ENCODE results near the gene ABCC8. TPM values are rescaled to one million over a fixed set of nuclear protein-coding genes. Genes with fewer than 3 reads are reported as not detected.

ABCC8 gene
- total and polyA plus RNA-seq, 9 of the 15 experiments (the other 6 are each of a cell fraction or from before 2014, with no cell fraction given) = not detected

DNA sequence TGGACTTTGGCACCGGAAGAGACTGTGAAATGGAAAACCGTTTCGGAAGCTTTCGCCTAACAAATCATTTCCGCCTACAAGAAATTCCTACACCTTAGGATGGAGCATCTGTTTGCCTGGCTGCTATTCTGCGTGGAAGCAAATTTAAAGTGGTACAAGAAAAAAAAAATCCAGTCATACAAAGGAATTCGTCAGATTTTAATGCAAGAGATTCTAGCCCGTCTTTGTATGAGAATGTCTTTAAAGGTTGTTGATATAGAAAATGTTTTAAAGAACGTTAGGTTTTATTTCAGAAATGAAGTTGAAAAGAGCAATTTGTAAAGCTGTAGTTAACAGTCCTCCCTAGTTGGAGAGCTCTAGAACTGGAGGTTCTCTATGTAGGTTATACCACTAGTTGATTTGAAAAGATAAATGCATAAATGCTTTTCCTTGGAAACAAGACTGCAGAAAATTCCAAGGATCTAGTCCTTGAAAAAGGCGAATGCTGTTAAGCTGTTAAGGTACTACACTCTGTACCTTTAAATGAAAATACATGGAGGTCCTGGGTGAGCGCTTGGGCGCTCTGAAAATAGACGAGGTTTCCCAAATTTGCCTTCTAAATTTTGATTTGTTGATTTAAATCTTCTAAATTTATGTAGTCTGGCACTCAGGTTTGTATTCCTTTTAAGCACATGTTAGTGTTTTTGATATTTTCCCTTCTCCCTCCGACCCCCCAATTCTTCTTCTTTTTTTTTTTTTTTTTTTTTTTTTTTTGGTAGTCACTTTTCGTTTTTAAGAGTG is 122.6 kb downstream of the ABCC8 start (continued):
- TF ChIP-seq CREBBP (IDR thresholded peaks at IDR 0.05; ENCODE audit: low read depth, low read length) (no peak), EGR1 (conservative IDR thresholded peaks at IDR 0.05) (no peak), ZKSCAN1 (IDR thresholded peaks at IDR 0.05; ENCODE audit: low read depth, low read length) (no peak), RBM15 (IDR thresholded peaks at IDR 0.05; ENCODE audit: insufficient read depth, low read length) (no peak), SP2 (IDR thresholded peaks at IDR 0.05; ENCODE audit: extremely low read depth, low read depth, low read length, poor library complexity, severe bottlenecking) (no peak), GATAD2B (IDR thresholded peaks at IDR 0.05; ENCODE audit: borderline replicate concordance) (no peak), POLR2A (conservative IDR thresholded peaks at IDR 0.05) (peak; percentile 64), TAF7 (tag; IDR thresholded peaks at IDR 0.05) (peak; percentile 60), U2AF2 (optimal IDR thresholded peaks at IDR 0.05; ENCODE audit: low read depth, low read length) (no peak), RFX7 (CRISPR knock-in tag; IDR thresholded peaks at IDR 0.05) (no peak), ZSCAN29 (IDR thresholded peaks at IDR 0.05) (no peak), BRD9 (IDR thresholded peaks at IDR 0.05; ENCODE audit: low read depth, partially characterized antibody) (peak; percentile 71), SMAD3 (CRISPR knock-in tag; conservative IDR thresholded peaks at IDR 0.05) (no peak), EP400 (IDR thresholded peaks at IDR 0.05) (peak; percentile 58)
- TF ChIP-seq, protein P1, sequence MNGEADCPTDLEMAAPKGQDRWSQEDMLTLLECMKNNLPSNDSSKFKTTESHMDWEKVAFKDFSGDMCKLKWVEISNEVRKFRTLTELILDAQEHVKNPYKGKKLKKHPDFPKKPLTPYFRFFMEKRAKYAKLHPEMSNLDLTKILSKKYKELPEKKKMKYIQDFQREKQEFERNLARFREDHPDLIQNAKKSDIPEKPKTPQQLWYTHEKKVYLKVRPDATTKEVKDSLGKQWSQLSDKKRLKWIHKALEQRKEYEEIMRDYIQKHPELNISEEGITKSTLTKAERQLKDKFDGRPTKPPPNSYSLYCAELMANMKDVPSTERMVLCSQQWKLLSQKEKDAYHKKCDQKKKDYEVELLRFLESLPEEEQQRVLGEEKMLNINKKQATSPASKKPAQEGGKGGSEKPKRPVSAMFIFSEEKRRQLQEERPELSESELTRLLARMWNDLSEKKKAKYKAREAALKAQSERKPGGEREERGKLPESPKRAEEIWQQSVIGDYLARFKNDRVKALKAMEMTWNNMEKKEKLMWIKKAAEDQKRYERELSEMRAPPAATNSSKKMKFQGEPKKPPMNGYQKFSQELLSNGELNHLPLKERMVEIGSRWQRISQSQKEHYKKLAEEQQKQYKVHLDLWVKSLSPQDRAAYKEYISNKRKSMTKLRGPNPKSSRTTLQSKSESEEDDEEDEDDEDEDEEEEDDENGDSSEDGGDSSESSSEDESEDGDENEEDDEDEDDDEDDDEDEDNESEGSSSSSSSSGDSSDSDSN (IDR thresholded peaks at IDR 0.05; ENCODE audit: borderline replicate concordance in 1 of 2, low read depth in 2 of 2, low read length in 2 of 2) = 0 out of 4 replicates have a peak, but pooled peaks of 1 of the 2 experiments have one; percentile 45
- TF ChIP-seq, protein P2, sequence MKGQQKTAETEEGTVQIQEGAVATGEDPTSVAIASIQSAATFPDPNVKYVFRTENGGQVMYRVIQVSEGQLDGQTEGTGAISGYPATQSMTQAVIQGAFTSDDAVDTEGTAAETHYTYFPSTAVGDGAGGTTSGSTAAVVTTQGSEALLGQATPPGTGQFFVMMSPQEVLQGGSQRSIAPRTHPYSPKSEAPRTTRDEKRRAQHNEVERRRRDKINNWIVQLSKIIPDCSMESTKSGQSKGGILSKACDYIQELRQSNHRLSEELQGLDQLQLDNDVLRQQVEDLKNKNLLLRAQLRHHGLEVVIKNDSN (CRISPR knock-in tag; IDR thresholded peaks at IDR 0.05) = no peak
- TF ChIP-seq, protein P3, sequence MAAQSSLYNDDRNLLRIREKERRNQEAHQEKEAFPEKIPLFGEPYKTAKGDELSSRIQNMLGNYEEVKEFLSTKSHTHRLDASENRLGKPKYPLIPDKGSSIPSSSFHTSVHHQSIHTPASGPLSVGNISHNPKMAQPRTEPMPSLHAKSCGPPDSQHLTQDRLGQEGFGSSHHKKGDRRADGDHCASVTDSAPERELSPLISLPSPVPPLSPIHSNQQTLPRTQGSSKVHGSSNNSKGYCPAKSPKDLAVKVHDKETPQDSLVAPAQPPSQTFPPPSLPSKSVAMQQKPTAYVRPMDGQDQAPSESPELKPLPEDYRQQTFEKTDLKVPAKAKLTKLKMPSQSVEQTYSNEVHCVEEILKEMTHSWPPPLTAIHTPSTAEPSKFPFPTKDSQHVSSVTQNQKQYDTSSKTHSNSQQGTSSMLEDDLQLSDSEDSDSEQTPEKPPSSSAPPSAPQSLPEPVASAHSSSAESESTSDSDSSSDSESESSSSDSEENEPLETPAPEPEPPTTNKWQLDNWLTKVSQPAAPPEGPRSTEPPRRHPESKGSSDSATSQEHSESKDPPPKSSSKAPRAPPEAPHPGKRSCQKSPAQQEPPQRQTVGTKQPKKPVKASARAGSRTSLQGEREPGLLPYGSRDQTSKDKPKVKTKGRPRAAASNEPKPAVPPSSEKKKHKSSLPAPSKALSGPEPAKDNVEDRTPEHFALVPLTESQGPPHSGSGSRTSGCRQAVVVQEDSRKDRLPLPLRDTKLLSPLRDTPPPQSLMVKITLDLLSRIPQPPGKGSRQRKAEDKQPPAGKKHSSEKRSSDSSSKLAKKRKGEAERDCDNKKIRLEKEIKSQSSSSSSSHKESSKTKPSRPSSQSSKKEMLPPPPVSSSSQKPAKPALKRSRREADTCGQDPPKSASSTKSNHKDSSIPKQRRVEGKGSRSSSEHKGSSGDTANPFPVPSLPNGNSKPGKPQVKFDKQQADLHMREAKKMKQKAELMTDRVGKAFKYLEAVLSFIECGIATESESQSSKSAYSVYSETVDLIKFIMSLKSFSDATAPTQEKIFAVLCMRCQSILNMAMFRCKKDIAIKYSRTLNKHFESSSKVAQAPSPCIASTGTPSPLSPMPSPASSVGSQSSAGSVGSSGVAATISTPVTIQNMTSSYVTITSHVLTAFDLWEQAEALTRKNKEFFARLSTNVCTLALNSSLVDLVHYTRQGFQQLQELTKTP (IDR thresholded peaks at IDR 0.05; ENCODE audit: low read depth in 1 of 2, partially characterized antibody in 2 of 2) = peak in 1 of 2 experiments; percentile 33
- TF ChIP-seq, protein P4, sequence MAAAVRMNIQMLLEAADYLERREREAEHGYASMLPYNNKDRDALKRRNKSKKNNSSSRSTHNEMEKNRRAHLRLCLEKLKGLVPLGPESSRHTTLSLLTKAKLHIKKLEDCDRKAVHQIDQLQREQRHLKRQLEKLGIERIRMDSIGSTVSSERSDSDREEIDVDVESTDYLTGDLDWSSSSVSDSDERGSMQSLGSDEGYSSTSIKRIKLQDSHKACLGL (CRISPR knock-in tag; IDR thresholded peaks at IDR 0.05; ENCODE audit: borderline replicate concordance, poor library complexity, severe bottlenecking) = no peak
- TF ChIP-seq, protein P5, sequence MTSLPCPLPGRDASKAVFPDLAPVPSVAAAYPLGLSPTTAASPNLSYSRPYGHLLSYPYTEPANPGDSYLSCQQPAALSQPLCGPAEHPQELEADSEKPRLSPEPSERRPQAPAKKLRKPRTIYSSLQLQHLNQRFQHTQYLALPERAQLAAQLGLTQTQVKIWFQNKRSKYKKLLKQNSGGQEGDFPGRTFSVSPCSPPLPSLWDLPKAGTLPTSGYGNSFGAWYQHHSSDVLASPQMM (CRISPR knock-in tag; IDR thresholded peaks at IDR 0.05) = no peak
